ENCODE measurements around the gene SLX9. TPM values are rescaled to one million over a fixed set of nuclear protein-coding genes. Genes with fewer than 3 reads are reported as not detected.

The SLX9 gene
- total RNA-seq, 1 donor from 2014 or later: 10.0 TPM

GRCh38 chr21:44977616-44978340 lies 37.9 kb downstream of the SLX9 start:
- DNase-seq: no peak

DNA sequence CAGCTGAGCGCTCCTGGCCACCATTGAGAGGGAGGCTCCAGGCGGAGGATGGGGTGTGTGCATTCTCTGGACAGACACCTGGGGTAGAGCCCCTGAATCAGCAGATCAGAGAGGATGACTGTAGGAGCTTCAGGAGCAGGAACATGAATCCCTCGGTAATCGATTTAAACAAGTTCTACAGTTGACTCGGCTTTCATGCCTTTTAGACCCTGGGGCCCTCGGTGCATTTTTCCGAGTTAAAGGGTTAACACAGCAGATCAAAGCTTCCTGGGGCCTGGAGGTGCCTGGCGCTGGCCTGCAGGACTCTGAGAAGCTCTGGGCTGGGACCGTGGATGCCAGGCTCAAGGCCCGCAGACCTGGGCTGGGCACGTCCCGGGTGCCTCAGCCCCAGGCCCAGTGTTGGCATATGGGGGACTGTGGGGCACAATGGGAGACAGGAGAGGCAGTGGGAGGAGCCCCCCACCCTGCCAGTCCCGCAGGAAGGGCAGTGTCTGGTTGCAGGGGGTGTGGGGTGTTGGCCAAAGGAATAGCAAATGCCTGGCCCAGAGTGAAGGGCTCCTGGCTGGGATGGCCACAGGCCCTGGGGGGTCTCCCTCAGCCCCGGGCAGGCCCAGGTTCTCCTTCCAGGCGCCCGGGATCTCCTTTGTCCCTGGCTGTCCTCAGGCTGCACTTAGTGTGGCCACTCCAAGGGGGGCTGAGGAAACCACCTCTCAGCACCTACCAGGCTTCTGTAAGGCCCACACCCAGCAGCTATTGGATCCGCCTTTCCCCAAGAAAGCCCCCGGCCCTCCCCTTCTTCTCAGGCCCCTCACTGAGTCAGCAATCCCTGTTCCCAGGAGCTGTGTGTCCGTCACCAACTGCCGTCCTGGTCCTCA lies 40.1 kb downstream of the SLX9 start:
- DNase-seq: no peak

DNA sequence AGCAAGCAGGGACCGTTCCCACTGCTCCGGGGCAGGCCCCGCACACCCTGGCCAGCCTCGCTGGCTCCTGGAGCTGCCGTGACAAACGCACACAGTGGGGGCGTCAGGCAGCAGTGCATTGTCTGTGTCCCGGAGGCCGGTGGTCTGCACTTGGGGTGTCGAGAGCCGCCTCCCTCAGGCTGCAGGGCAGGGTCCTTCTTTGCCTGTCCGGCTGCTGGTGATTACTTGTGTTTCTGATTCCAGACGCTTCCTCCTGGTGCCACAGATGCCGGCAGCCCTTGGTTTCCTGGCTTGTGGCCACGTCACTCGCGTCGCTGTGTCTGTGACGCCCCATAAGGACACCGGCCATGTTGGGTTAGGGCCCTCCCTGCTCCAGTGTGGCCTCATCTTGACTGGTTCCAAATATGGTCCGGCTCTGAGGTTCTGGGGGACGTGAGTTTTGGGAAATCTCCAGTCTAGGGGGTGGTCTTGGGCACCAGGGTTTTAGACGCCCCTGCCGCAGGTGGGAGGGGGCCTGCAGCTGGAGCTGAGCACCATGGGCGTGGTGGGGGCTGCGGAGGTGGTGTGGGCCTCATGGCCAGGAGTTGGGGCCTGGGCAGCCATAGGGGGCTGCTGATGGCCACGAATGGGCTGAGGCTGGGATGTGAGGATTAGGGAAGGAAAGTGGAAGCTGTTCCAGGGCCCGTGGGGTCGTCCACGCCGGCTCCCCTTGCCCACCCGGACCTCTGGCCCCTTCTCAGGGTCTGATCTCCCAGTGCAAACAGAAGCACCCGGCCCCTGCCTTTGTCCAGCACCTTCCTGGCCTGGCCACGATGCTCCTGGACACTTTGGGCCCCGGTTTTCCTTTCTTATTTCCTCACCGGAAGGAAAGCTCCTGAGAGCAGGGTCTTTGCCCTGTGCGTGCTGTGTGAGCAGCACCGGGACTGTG lies 41.0 kb downstream of the SLX9 start:
- DNase-seq: no peak

- DNase-seq: no peak
Observed at GRCh38 chr21:44982558-44983250, 42.9 kb downstream of the SLX9 start.

- DNase-seq: no peak
Observed at GRCh38 chr21:44983421-44984206, 43.8 kb downstream of the SLX9 start.

GRCh38 chr21:44984428-44984791 lies 44.6 kb downstream of the SLX9 start:
- no peak for DNase-seq

GRCh38 chr21:44984792-44985440 lies 45.1 kb downstream of the SLX9 start:
- DNase-seq: no peak

DNA sequence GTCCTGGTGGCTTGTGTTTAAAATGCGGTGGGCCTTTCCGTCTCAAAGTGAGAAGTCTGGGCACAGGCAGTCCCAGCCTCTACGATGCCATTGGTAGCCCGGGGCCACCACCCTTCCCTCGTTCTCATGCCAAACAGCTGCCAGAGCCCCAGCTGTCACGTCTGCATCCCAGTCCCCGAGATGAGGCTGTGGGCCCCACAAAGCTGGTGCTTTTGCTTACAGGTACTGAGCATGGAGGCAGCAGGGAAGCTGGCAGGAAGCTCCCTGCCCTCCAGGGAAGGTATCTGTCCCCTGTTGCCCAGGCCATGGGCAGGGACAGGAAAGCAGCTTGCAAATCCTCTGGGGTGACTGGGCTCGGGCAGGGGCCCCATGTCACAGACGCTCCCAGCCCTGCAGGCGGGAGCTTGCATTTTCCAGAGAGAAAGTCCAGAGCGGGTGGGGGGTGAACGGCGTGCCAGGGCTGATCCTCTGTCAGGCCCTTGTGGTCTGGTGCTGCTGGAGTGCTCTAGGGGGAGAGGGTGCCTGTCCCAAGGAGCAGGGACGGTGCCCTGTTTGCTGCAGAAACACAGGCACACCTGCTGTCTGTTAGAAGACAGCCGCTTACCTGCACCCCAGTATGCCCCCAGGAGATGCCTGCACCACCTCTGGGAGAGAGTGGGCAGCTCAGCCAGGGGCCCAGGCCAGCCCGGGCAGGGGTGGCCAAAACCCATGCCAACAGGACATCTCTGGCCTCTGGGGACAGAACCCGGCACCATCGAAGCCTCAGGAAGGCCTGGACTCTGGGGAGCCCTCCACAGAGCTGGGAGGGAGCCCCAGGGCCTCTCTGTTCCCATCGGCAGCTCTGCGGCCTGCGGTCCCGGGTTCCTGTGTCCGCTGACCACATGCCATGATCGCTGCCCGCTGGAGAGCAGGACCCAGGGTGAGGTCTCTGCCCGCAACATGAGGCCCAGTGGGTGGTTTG lies 45.9 kb downstream of the SLX9 start:
- no peak for DNase-seq

DNA sequence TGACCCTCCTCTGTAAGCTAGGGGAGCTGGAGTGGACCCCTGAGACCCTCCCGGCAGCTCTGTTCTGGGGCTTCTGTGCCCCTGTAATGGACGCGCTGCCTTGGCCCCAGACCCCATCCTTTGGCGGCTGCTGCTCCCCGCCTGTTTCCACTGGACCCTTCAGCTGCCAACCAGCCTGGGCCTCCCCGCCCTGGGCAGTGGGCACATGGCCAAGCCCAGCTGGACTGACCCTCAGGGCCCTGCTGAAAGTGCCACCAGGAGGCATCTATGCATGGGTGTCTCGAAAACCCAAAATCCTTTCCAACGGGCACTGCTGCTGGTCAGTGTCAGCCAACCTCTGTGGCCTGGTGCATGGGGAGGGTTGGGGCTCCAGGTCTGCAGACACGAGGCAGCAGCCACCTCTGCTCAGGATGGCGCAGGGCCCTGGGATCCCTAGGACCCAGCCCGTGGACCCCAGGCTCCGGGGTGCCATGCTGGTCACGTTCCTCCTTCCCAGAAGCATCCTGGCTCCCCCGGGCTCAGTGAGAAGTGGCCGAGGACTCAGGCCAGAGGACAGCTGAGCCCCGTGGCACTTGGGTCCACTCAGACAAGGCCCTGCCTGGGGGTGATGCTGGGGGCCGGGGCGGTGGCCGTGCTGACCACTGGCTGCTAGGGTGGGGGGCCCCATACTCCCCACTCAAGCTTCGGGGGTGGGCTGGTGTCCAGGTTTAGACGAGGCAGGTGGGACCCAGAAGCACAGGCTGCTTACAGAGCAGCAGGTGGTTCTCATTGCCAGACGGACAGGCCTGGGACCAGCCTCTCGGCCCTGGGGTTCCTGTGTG lies 46.9 kb downstream of the SLX9 start:
- DNase-seq: no peak

DNA sequence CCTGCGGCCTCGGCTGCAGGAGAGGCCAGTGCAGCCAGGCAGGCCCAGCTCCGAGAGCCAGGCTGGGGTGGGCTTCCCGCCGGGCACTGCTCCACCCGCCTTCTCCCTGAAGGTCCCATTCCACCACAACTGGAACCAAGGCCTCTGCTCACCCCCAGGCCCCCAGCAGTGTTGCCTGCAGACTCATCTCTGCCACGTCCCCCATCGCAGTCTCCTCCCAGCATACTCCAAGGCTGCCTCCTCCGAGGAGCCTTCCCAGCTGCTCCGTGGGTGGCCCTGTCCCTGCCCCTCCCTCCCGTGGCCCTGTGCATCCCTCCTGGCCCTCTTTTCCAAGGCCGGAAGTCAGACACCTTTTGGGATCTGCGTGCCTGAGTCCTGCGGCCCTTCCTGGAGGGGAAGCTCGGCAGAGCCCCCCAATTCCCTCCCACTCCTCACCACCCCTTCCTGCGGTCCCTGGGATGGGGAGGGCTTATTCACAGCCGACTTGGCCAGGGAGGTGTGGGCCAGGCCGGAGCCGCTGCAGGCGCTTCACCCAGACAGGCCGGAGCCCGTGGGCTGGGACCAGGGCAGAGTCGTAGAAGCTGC lies 47.6 kb downstream of the SLX9 start:
- DNase-seq: no peak

DNA sequence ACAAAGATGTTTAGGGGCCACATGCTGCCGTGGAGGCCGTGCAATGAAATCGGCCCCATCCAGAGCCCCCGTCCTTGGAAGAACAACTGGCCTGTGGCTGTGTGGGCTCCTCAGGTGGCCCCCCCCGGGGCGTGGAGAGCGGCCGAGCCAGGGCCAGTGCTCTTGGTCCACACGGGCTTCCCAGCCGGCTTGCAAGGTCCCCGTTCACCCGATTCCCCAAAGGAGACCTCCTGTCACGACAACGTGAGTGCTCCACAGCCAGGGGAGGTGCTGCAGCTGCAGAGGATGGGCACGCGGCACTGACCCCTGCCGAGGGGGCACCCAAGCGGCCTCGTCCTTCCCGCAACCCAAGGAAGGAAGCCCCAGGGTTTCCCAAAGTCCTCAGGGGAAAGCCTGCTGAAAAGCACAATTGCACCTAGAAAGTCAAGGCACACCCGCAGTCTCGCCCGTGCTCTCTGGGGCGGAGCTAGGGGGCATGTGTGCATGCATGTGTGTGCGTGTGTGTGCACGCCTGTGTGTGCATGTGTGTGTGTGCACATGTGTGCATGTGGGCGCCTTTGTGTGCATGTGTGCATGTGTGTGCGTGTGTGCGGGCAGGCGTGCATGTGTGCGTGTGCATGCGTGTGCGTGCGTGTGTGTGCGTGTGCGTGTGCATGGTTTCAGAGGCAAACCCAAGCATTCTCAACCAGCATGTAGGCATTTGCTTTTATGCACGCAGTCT lies 48.2 kb downstream of the SLX9 start:
- DNase-seq: no peak

DNA sequence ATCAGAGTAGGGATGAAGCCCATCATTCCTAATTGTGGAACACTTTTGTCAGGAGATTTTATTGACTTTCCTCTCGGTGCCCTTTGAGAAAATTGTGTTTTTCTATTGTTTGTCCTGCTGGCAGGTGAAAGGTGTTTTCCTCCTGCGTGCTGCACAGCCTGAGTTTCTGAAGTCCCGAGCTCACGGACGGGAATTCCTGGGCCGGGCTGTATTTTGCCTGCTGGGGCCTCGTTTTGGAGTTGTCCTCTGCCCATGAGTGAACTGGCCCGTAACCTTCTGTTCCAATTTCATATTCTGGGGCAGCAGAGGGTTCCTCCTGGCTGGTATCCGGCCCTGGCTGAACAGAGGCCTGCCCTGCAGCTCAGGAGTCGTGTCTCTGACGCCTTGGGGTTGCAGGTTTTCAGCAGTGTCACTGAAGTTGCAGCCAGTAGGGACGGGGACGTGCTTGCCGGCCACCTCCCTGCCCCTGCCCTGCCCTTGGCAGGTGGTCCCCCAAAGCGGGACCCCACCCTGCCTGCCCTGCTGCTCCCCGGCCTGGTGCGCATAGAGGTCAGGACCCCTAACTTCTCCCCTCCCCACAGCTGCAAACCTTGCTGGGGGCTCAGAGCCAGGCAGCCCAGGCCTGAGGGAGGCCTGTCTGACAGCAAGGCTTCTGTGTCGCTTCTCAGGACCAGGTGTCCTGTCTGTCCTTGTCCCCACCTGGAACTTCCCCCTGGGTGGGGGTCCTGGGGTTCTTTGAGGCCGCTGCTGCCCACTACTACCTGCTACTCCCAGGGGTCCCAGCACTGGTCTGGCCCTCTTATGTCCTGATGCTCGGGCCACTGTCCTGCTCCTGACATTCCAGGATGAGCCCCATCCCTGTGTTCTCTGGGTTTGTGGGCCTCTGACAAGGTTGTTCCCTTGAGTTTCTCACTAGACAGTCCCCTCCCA lies 49.0 kb downstream of the SLX9 start:
- no peak for DNase-seq

DNA sequence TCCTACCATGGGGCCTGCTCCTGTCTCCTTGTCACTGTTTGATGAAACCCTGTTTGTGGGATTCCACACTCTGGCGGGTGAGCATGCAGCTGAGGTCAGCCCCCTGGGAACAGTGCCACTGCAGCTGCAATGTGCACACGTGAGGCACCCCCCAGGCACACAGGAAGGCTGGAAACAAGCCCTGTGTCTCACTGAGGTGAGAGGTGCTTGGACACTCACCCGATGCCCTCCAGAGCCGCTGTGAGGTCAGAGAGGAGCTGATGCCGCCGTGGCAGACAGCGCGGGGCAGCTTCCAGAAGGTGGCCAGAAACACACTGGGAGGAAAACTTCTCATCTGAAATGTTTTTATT lies 49.7 kb downstream of the SLX9 start:
- DNase-seq: no peak

DNA sequence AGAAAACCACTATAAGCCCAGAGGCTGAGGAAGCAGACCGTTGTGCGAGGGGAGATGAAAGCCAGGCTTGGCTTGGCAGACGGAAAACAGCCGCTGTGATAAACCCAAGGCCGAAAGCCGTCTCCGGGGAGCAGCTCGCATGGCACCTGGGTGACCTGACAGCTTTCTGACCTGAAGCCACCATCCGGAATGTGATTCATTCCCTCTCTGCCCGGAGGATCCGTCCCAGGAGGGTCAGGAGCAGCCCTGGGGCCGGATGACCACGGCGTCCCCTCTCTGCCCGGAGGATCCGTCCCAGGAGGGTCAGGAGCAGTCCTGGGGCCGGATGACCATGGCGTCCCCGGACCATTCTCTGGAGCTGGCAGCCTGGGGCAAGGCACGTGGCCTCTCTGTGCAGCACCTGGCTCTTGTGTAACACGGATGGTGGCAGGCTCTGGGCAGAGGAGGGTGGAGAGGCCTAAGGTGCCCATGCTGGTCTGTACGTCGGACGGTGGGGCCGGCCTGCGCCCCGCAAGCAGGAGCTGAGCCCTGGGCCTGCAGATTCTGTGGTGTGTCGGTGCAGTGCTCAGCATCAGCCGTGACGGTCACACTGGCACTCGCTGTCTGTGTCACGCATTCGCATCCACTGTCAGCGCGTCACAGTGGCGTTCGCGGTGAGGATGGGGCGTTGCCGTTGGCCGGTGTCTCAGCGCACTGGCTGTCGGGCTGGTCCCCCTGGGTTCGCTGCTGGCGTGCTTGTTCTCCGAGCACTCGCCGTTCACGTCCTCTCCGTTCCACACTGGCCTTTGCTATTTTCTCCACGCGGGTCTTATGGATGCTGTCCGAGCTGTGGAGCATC lies 50.3 kb downstream of the SLX9 start:
- DNase-seq: no peak

DNA sequence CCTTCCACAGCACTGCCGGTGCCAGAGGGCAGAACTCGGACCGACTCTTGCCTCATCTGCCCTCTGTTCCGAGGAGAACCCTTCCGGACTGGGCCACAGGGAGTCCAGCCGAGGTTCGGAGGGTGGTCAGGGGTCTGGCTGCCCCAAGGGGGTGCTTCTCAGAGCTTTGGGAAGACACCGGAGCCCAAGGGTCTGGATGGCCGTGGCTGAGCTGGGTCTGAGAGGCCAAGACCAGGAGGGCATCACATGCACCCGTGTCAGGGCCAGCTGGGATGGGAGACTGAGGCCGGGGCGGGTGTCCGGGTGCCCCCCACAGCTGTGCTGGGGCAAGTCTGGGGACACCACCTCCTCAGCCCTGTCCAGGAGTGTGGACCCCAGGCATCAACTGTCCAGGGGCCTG lies 51.1 kb downstream of the SLX9 start:
- DNase-seq: no peak

All from skin of body (tissue), 2 donors.